ENCODE results near the gene CD80.

DNA sequence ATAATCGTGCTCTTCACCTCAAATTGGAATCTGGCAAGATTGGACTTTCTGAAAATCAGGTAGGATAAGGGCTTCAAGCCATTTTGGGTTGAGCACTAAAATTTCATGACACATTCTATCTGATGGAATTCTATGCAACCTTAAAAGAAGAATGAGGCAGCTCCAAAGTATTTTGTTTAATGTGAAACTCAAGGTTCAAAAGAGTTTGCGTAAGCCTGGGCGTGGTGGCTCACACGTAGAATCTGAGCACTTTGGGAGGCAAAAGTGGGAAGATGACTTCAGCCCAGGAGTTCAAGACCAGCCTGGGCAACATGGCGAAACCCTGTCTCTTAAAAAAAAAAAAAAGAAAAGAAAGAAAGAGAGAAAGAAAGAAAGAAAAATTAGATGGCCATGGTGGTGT lies 34.7 kb upstream of the CD80 start:
- TF ChIP-seq, protein P1, sequence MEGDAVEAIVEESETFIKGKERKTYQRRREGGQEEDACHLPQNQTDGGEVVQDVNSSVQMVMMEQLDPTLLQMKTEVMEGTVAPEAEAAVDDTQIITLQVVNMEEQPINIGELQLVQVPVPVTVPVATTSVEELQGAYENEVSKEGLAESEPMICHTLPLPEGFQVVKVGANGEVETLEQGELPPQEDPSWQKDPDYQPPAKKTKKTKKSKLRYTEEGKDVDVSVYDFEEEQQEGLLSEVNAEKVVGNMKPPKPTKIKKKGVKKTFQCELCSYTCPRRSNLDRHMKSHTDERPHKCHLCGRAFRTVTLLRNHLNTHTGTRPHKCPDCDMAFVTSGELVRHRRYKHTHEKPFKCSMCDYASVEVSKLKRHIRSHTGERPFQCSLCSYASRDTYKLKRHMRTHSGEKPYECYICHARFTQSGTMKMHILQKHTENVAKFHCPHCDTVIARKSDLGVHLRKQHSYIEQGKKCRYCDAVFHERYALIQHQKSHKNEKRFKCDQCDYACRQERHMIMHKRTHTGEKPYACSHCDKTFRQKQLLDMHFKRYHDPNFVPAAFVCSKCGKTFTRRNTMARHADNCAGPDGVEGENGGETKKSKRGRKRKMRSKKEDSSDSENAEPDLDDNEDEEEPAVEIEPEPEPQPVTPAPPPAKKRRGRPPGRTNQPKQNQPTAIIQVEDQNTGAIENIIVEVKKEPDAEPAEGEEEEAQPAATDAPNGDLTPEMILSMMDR (IDR thresholded peaks at IDR 0.05) = no peak
- TF ChIP-seq POLR2AphosphoS5 (IDR thresholded peaks at IDR 0.05) (no peak), POLR2A (IDR thresholded peaks at IDR 0.05) (no peak), EP300 (IDR thresholded peaks at IDR 0.05) (no peak)
